HepG2 (cell line): Measurements from ENCODE around the gene CCNG1. TPM values are rescaled to one million over a fixed set of nuclear protein-coding genes. Genes with fewer than 3 reads are reported as not detected.

Experiments
- CBFB ChIP-seq: sonication (generic); formaldehyde crosslinking; IDR thresholded peaks from 2 replicates; pipeline ENCODE4 v1.4.0; 2020; ENCODE audit warnings: missing genetic modification reagents
- CSRNP2 ChIP-seq: sonication (generic); formaldehyde crosslinking; conservative IDR thresholded peaks from 2 replicates; pipeline ENCODE4 v1.8.0; 2022; ENCODE audit warnings: low read depth, missing genetic modification reagents
- EP300 ChIP-seq, 3 experiments: sonication (generic) in 1 of 3; formaldehyde crosslinking in 1 of 3; IDR thresholded peaks; 2 replicates each; pipeline versions ENCODE4 v1.5.1 to v1.6.1; 2011 to 2020; ENCODE audit warnings: low read depth in 2 of 3, low read length in 2 of 3, borderline replicate concordance in 1 of 3, improper control_type of control experiment in 1 of 3, mild to moderate bottlenecking in 1 of 3, missing genetic modification reagents in 1 of 3, moderate library complexity in 1 of 3
- GTF2F1 ChIP-seq: fragments of 150-350 bp; IDR thresholded peaks from 2 replicates; pipeline ENCODE4 v1.6.1; 2014; ENCODE audit warnings: low read length
- HDAC1 ChIP-seq: sonication (generic); formaldehyde crosslinking; IDR thresholded peaks from 2 replicates; pipeline ENCODE4 v1.5.1; 2020; ENCODE audit warnings: mild to moderate bottlenecking, missing genetic modification reagents
- HOXD1 ChIP-seq: sonication (generic); formaldehyde crosslinking; IDR thresholded peaks from 2 replicates; pipeline ENCODE4 v1.5.0; 2020; ENCODE audit warnings: missing genetic modification reagents
- IKZF1 ChIP-seq: fragments of 450-650 bp; IDR thresholded peaks from 2 replicates; pipeline ENCODE4 v1.7.1; 2016
- MIER2 ChIP-seq: IDR thresholded peaks from 2 replicates; pipeline ENCODE4 v1.6.1; 2016; ENCODE audit warnings: missing biosample characterization, missing genetic modification reagents
- MXI1 ChIP-seq: IDR thresholded peaks from 3 replicates; pipeline ENCODE4 v1.6.1; 2012; ENCODE audit warnings: low read depth, low read length, inconsistent platforms, borderline replicate concordance
- NBN ChIP-seq: fragments of 450-650 bp; conservative IDR thresholded peaks from 2 replicates; pipeline ENCODE4 v1.6.1; 2017
- RNF2 ChIP-seq: fragments of 450-650 bp; conservative IDR thresholded peaks from 2 replicates; pipeline ENCODE4 v1.6.1; 2016; ENCODE audit warnings: low read depth
- SATB2 ChIP-seq: sonication (generic); formaldehyde crosslinking; IDR thresholded peaks from 2 replicates; pipeline ENCODE4 v1.5.0; 2020; ENCODE audit warnings: missing genetic modification reagents
- ZBTB21 ChIP-seq: sonication (generic); formaldehyde crosslinking; IDR thresholded peaks from 2 replicates; pipeline ENCODE4 v1.4.0; 2020; ENCODE audit warnings: missing genetic modification reagents
- ZBTB43 ChIP-seq: sonication (generic); formaldehyde crosslinking; conservative IDR thresholded peaks from 2 replicates; pipeline ENCODE4 v1.4.0; 2020; ENCODE audit warnings: missing genetic modification reagents
- ZFY ChIP-seq: sonication (generic); formaldehyde crosslinking; IDR thresholded peaks from 2 replicates; pipeline ENCODE4 v1.4.0; 2020; ENCODE audit warnings: missing genetic modification reagents
- ZMAT5 ChIP-seq: sonication (generic); formaldehyde crosslinking; IDR thresholded peaks from 2 replicates; pipeline ENCODE4 v1.5.0; 2020; ENCODE audit warnings: mild to moderate bottlenecking, low read depth, missing genetic modification reagents, borderline replicate concordance
- ZNF230 ChIP-seq: sonication (generic); formaldehyde crosslinking; IDR thresholded peaks from 2 replicates; pipeline ENCODE4 v1.4.0; 2020; ENCODE audit warnings: mild to moderate bottlenecking, missing genetic modification reagents
- ZNF678 ChIP-seq: sonication (generic); formaldehyde crosslinking; IDR thresholded peaks from 2 replicates; pipeline ENCODE4 v1.4.0; 2020; ENCODE audit warnings: mild to moderate bottlenecking, missing genetic modification reagents
- ZNF749 ChIP-seq: sonication (generic); formaldehyde crosslinking; IDR thresholded peaks from 2 replicates; pipeline ENCODE4 v1.8.0; 2022; ENCODE audit warnings: mild to moderate bottlenecking, missing genetic modification reagents, moderate library complexity, borderline replicate concordance
- ZNF792 ChIP-seq: IDR thresholded peaks from 2 replicates; pipeline ENCODE4 v1.6.1; 2016
- polyA plus RNA-seq, 8 experiments: library from polyadenylated mRNA; depleted of rRNA in 3 of 8; stranded (reverse) in 7 of 8; unstranded in 1 of 8; fragments of >200 nt; fragmentation: Illumina TruSeq in 4 of 8; extraction: Trizol in 4 of 8; gene quantifications; 2 replicates each; pipeline versions ENCODE4 v1.2.1 to v1.2.3, GENCODE V29; 2011 to 2016; ENCODE audit warnings: low read depth in 4 of 8, missing spikeins in 1 of 8, mixed read lengths in 1 of 8; ENCODE audit not compliant: insufficient read depth in 1 of 8
- total RNA-seq, 5 experiments: library from RNA; depleted of rRNA; stranded (reverse); fragments of >200 nt; fragmentation: Illumina TruSeq; extraction: Trizol; gene quantifications; 2 replicates each; pipeline ENCODE4 v1.2.3, GENCODE V29; 2016; ENCODE audit warnings: low read depth in 1 of 5
- TF ChIP-seq, protein P1 (sequence below), 2 experiments: sonication (generic) in 1 of 2; formaldehyde crosslinking in 1 of 2; IDR thresholded peaks; 2 replicates each; pipeline versions ENCODE4 v1.4.0 to v1.6.1; 2016 to 2020; ENCODE audit warnings: borderline replicate concordance in 1 of 2, low read depth in 1 of 2, mild to moderate bottlenecking in 1 of 2, missing genetic modification reagents in 1 of 2

The CCNG1 gene
- total and polyA plus RNA-seq, 2 of the 13 experiments (the other 11 are each of a cell fraction or from before 2014, with no cell fraction given), result 181 to 353 TPM

- TF ChIP-seq CSRNP2 (CRISPR knock-in tag) (no peak), SATB2 (CRISPR knock-in tag) (no peak), MXI1 (no peak), HDAC1 (peak; percentile 26; the same call in 1 of the 2 replicates), ZFY (CRISPR knock-in tag) (peak; percentile 94), GTF2F1 (peak; percentile 79; the same call in 1 of the 2 replicates), NBN (no peak), ZMAT5 (CRISPR knock-in tag) (no peak), ZBTB43 (CRISPR knock-in tag) (no peak), ZNF792 (CRISPR knock-in tag) (no peak), CBFB (CRISPR knock-in tag) (no peak; the same call in none of the 2 replicates), ZNF678 (CRISPR knock-in tag) (no peak), IKZF1 (no peak), HOXD1 (CRISPR knock-in tag) (peak; percentile 58), ZNF749 (CRISPR knock-in tag) (0 out of 2 replicates have a peak, but pooled peaks have one; percentile 29), ZBTB21 (CRISPR knock-in tag) (no peak), MIER2 (CRISPR knock-in tag) (no peak), EP300 (IDR thresholded peaks at IDR 0.05; ENCODE audit: low read depth in 2 of 2, low read length in 2 of 2) (peak; percentile 59 to 67; a peak in 2 of 4 replicates), EP300 (CRISPR knock-in tag; IDR thresholded peaks at IDR 0.05; ENCODE audit: borderline replicate concordance) (no peak), RNF2 (no peak), ZNF230 (CRISPR knock-in tag) (peak; percentile 57; the same call in 1 of the 2 replicates)
- TF ChIP-seq, protein P1, sequence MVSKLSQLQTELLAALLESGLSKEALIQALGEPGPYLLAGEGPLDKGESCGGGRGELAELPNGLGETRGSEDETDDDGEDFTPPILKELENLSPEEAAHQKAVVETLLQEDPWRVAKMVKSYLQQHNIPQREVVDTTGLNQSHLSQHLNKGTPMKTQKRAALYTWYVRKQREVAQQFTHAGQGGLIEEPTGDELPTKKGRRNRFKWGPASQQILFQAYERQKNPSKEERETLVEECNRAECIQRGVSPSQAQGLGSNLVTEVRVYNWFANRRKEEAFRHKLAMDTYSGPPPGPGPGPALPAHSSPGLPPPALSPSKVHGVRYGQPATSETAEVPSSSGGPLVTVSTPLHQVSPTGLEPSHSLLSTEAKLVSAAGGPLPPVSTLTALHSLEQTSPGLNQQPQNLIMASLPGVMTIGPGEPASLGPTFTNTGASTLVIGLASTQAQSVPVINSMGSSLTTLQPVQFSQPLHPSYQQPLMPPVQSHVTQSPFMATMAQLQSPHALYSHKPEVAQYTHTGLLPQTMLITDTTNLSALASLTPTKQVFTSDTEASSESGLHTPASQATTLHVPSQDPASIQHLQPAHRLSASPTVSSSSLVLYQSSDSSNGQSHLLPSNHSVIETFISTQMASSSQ (IDR thresholded peaks at IDR 0.05; ENCODE audit: low read depth), result no peak
- TF ChIP-seq, protein P1 (CRISPR knock-in tag; IDR thresholded peaks at IDR 0.05; ENCODE audit: borderline replicate concordance), result peak; percentile 39; the same call in 1 of the 2 replicates
Measured at GRCh38 chr5:163437309-163438182, at the start of gene CCNG1 (continued).
